Endothelial cell (in vitro differentiated cells): ENCODE data around the gene ZSWIM8. TPM values are rescaled to one million over a fixed set of nuclear protein-coding genes. Genes with fewer than 3 reads are reported as not detected.
A peak's percentile ranks its signal among the peaks of the same experiment; 100 is the strongest.

Experiments used
- DNase-seq: peaks from one replicate; pipeline ENCODE4 v3.0.0; 2021; ENCODE audit warnings: low spot score
- H3K27ac Mint-ChIP-seq: one replicate; pipeline ENCODE4 v1.8.0; 2021; ENCODE audit warnings: mixed read lengths, inconsistent platforms; ENCODE audit not compliant: unreplicated experiment
- H3K27me3 Mint-ChIP-seq: one replicate; pipeline ENCODE4 v1.8.0; 2021; ENCODE audit warnings: mild to moderate bottlenecking, moderate library complexity, mixed read lengths, inconsistent platforms; ENCODE audit not compliant: unreplicated experiment
- H3K36me3 Mint-ChIP-seq: one replicate; pipeline ENCODE4 v1.8.0; 2021; ENCODE audit warnings: mild to moderate bottlenecking, low read depth, mixed read lengths, inconsistent platforms; ENCODE audit not compliant: unreplicated experiment
- H3K4me1 Mint-ChIP-seq: one replicate; pipeline ENCODE4 v1.8.0; 2021; ENCODE audit warnings: mild to moderate bottlenecking, mixed read lengths, inconsistent platforms; ENCODE audit not compliant: unreplicated experiment
- H3K4me3 Mint-ChIP-seq: one replicate; pipeline ENCODE4 v1.8.0; 2021; ENCODE audit warnings: mild to moderate bottlenecking, mixed read lengths, inconsistent platforms; ENCODE audit not compliant: unreplicated experiment
- H3K9me3 Mint-ChIP-seq: one replicate; pipeline ENCODE4 v1.8.0; 2021; ENCODE audit warnings: mixed read lengths, inconsistent platforms; ENCODE audit not compliant: unreplicated experiment
- total RNA-seq: library from RNA; stranded (reverse); fragmentation: NEBNext Ultra II Directional; extraction: Animal tissue kit (Norgen Biotek cat#: 25700); gene quantifications from one replicate; pipeline ENCODE4 v1.2.1, GENCODE V29; 2021; ENCODE audit not compliant: unreplicated experiment
- TF ChIP-seq, protein P1 (sequence below): fragments of 200-600 bp; sonication (generic); IDR thresholded peaks from one replicate; pipeline ENCODE4 v1.5.0; 2021; ENCODE audit warnings: antibody characterized with exemption; ENCODE audit not compliant: unreplicated experiment

ZSWIM8 gene
- total RNA-seq, 1 donor from 2014 or later, result 176 TPM

DNA sequence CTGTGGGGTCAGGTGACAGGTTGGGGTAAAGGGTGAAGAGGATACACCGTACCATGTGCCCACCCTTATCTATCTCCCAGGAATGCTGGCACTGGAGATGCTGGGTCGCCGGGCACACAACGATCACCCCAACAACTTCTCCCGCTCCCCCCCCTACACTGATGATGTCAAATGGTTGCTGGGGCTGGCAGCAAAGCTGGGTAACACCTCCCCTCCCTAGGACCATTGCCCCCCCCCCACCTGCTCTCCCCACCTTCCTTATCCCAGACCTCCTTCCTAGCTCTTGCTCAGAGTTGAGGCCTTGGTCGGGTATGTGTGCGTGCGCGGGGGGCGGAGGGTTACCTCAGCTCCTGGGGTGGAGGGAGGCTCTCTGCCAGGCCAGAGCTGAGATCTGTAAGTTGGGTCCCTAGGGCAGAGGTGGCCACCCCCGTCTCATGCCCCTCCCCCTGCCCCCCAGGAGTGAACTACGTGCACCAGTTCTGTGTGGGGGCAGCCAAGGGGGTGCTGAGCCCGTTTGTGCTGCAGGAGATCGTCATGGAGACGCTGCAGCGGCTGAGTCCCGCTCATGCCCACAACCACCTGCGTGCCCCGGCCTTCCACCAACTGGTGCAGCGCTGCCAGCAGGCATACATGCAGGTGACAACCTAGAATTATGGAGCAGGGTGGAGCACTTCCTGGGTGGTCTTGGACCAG, 15.3 kb downstream of the ZSWIM8 start:
- TF ChIP-seq, protein P1, sequence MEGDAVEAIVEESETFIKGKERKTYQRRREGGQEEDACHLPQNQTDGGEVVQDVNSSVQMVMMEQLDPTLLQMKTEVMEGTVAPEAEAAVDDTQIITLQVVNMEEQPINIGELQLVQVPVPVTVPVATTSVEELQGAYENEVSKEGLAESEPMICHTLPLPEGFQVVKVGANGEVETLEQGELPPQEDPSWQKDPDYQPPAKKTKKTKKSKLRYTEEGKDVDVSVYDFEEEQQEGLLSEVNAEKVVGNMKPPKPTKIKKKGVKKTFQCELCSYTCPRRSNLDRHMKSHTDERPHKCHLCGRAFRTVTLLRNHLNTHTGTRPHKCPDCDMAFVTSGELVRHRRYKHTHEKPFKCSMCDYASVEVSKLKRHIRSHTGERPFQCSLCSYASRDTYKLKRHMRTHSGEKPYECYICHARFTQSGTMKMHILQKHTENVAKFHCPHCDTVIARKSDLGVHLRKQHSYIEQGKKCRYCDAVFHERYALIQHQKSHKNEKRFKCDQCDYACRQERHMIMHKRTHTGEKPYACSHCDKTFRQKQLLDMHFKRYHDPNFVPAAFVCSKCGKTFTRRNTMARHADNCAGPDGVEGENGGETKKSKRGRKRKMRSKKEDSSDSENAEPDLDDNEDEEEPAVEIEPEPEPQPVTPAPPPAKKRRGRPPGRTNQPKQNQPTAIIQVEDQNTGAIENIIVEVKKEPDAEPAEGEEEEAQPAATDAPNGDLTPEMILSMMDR, result no peak
- DNase-seq, result no peak
- Mint-ChIP-seq H3K4me3 (no peak overlapping the region), H3K36me3 (peaks cover 54% of the 10 kb centered on the region), H3K9me3 (no peaks in the 10 kb centered on the region), H3K27ac (no peak overlapping the region), H3K4me1 (no peaks in the 10 kb centered on the region), H3K27me3 (peaks cover 14% of the 10 kb centered on the region)

DNA sequence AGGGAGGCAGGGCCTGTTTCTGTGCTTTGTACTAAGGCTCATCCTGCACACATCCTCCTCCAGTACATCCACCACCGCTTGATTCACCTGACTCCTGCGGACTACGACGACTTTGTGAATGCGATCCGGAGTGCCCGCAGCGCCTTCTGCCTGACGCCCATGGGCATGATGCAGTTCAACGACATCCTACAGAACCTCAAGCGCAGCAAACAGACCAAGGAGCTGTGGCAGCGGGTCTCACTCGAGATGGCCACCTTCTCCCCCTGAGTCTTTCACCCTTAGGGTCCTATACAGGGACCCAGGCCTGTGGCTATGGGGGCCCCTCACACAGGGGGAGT, 15.8 kb downstream of the ZSWIM8 start:
- H3K4me3 Mint-ChIP-seq, result no peak overlapping the region
- TF ChIP-seq, protein P1, result no peak
- peaks cover 13% of the 10 kb centered on the region for H3K27me3 Mint-ChIP-seq
- no peaks in the 10 kb centered on the region for H3K4me1 Mint-ChIP-seq
- H3K36me3 Mint-ChIP-seq, result peaks cover 54% of the 10 kb centered on the region
- no peak overlapping the region for H3K27ac Mint-ChIP-seq
- no peaks in the 10 kb centered on the region for H3K9me3 Mint-ChIP-seq
- no peak for DNase-seq

DNA sequence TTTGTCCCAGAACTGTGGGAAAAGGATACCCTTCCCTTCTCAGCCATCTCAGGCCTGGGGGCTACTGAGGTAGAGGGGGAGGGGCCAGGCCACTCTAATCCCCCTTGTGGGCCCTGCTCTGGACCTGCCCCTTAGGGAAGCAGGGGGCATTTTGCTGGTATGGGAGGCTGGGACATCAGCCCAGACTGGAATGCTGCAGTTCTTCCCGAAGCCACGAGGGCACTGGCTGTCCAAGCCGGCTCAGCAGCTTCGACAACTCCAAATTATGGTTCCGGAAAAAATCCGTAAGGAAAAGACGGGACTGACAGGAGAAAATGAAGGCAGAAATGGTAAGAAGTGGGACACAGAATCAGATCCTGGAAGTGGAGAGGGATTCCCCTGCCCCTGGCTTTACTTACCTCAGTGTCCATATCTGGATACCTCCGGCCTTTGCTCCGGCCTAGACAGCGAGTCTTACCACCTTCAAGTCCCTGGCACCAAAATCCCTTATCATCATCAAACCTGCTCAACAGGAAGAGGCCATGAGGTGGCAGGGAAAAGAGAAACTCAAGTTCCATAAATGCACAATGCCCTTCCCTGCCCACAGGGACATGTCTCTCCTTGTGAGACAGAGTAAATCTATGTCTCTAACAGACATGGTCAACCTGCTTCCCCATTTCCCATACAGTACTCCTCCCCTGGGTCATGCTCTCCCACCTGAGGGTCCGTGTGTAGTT, 17.0 kb downstream of the ZSWIM8 start:
- DNase-seq, result no peak
- Mint-ChIP-seq H3K9me3 (no peaks in the 10 kb centered on the region), H3K27me3 (peaks cover 13% of the 10 kb centered on the region), H3K4me3 (peak overlapping the region; percentile 15), H3K27ac (no peak overlapping the region), H3K4me1 (peaks cover 11% of the 10 kb centered on the region), H3K36me3 (peaks cover 57% of the 10 kb centered on the region)
- TF ChIP-seq, protein P1, result no peak

DNA sequence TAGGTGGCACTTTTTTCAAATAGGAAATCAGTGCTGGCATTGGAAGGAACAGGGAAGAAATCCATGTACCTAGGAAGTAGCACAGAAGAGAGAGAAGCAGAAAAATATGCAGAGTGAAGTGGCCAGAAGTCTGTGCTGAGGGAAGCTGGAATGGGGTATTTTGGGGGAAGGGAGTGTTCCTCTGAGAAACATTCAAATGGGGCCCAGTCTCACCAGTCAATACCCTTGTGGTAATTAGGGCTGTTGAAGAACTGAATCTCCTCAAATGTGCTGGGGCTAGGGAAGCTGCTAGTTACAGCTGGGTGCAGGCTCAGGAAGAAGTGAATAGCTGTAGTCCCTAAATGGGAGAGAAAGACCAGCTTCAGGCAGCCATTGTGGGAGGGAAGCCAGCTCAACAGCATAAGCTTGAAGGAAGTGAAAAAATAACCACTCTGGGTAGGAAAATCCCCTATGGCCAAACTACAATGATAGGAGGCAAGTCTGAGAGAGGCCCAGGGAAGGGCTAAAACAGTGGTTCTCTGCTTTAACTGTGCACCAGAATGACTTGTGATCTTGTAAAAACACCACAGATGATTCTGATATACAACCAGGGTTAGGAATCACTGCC, 18.4 kb downstream of the ZSWIM8 start:
- peak overlapping the region; percentile 60 for H3K4me3 Mint-ChIP-seq
- H3K4me1 Mint-ChIP-seq, result peaks cover 14% of the 10 kb centered on the region
- peaks cover 9% of the 10 kb centered on the region for H3K27me3 Mint-ChIP-seq
- TF ChIP-seq, protein P1, result no peak
- DNase-seq, result no peak
- H3K27ac Mint-ChIP-seq, result peak overlapping the region; percentile 57
- peaks cover 51% of the 10 kb centered on the region for H3K36me3 Mint-ChIP-seq
- H3K9me3 Mint-ChIP-seq, result no peaks in the 10 kb centered on the region
